Suppressor macrophage (primary cell): ENCODE results near the gene MAGED4.
"Not testable (repeated sequence)": the region's sequence is repeated elsewhere in the genome, so short reads cannot be mapped to it uniquely, and the experiment has no call there.

ENCODE experiments used
- DNase-seq, 4 experiments: peaks; one replicate each; pipeline ENCODE4 v3.0.0-alpha.2; 2020 to 2022
- total RNA-seq, 17 experiments: gene quantifications; one replicate each; lab custom pipeline; 2026; ENCODE audit warnings: mixed read lengths in 6 of 17, inconsistent platforms in 3 of 17; lab: John Stamatoyannopoulos, UW

MAGED4 gene
- total RNA-seq = 0 reads per million in 17 experiments

GRCh38 chrX:52184440-52185077 lies at the start of gene MAGED4:
TSS of gene MAGED4 (plus strand) at chrX:52184888. CDS start at chrX:52185923, 1,035 bp downstream.
- not testable (repeated sequence) for DNase-seq

- no peak for DNase-seq
Observed at GRCh38 chrX:52138830-52139544, 45.7 kb upstream of the MAGED4 start.

- DNase-seq = no peak
Observed at GRCh38 chrX:52139545-52139895, 45.2 kb upstream of the MAGED4 start.

GRCh38 chrX:52140020-52140419 lies 44.7 kb upstream of the MAGED4 start:
- no peak for DNase-seq

- not testable (repeated sequence) for DNase-seq
Observed at GRCh38 chrX:52150667-52151066, 34.0 kb upstream of the MAGED4 start.

GRCh38 chrX:52160140-52160539 lies 24.5 kb upstream of the MAGED4 start:
- DNase-seq = not testable (repeated sequence)

- DNase-seq = no peak
Observed at GRCh38 chrX:52166840-52167239, 17.8 kb upstream of the MAGED4 start.

GRCh38 chrX:52171055-52171454 lies 13.6 kb upstream of the MAGED4 start:
- not testable (repeated sequence) for DNase-seq

GRCh38 chrX:52185078-52185453 lies 378 bp downstream of the MAGED4 start:
- DNase-seq = not testable (repeated sequence)

- DNase-seq = not testable (repeated sequence)
Observed at GRCh38 chrX:52211405-52211804, 26.7 kb downstream of the MAGED4 start.

- DNase-seq = no peak
Observed at GRCh38 chrX:52213276-52213675, 28.6 kb downstream of the MAGED4 start.

GRCh38 chrX:52216541-52216940 lies 31.9 kb downstream of the MAGED4 start:
- DNase-seq = no peak

- no peak for DNase-seq
Observed at GRCh38 chrX:52217494-52218160, 32.9 kb downstream of the MAGED4 start.

GRCh38 chrX:52220936-52221335 lies 36.2 kb downstream of the MAGED4 start:
- DNase-seq = no peak
